Fibroblast of the aortic adventitia (primary cell): Measurements from ENCODE around the gene SMC1A. TPM values are rescaled to one million over a fixed set of nuclear protein-coding genes. Genes with fewer than 3 reads are reported as not detected.
"Not testable (repeated sequence)": the region's sequence is repeated elsewhere in the genome, so short reads cannot be mapped to it uniquely, and the experiment has no call there.

ENCODE experiments used
- DNase-seq: peaks from one replicate; pipeline ENCODE4 v3.0.0-alpha.2; 2010; ENCODE audit warnings: low read depth
- H3K4me3 ChIP-seq: 2 replicates; pipeline ENCODE4 v1.5.1; 2011; ENCODE audit warnings: low read depth, mild to moderate bottlenecking, control low read depth, low read length, moderate library complexity
- total RNA-seq: library from RNA; depleted of rRNA; stranded (reverse); fragments of >200 nt; gene quantifications from 2 replicates; pipeline ENCODE4 v1.2.3, GENCODE V29; 2012; ENCODE audit warnings: low replicate concordance
- TF ChIP-seq, protein P1 (sequence below): IDR thresholded peaks from 2 replicates; pipeline ENCODE4 v1.5.1; 2011; ENCODE audit warnings: mild to moderate bottlenecking, low read length, control low read depth, inconsistent platforms; ENCODE audit not compliant: insufficient read depth

The SMC1A gene
- total RNA-seq, 1 donor = 40.0 TPM

- no peak overlapping the region for H3K4me3 ChIP-seq
- no peak for DNase-seq
- TF ChIP-seq, protein P1, sequence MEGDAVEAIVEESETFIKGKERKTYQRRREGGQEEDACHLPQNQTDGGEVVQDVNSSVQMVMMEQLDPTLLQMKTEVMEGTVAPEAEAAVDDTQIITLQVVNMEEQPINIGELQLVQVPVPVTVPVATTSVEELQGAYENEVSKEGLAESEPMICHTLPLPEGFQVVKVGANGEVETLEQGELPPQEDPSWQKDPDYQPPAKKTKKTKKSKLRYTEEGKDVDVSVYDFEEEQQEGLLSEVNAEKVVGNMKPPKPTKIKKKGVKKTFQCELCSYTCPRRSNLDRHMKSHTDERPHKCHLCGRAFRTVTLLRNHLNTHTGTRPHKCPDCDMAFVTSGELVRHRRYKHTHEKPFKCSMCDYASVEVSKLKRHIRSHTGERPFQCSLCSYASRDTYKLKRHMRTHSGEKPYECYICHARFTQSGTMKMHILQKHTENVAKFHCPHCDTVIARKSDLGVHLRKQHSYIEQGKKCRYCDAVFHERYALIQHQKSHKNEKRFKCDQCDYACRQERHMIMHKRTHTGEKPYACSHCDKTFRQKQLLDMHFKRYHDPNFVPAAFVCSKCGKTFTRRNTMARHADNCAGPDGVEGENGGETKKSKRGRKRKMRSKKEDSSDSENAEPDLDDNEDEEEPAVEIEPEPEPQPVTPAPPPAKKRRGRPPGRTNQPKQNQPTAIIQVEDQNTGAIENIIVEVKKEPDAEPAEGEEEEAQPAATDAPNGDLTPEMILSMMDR = no peak
These were observed 45.6 kb downstream of the SMC1A start for GRCh38 chrX:53376888-53377287.

DNA sequence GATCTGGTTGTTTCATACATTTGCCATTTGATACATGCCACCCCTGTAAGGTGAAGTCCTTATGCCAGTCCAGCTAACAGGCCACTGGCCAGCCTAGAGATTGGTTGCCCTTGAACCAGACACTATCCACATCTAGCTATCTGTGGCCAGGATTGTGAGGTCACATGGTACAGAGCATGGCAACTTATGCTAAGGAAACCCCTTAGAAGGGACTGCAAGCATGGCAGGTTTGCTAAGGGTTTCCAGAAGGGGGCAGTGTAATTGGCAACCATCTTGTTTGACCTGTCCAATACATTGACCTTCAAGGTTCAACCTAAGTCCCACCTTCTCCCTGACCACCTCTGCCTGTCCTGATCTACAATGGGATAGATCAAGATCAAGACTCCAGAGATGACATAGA is 47.5 kb downstream of the SMC1A start:
- no peak overlapping the region for H3K4me3 ChIP-seq
- TF ChIP-seq, protein P1 = no peak
- no peak for DNase-seq

GRCh38 chrX:53374222-53374820 is 48.1 kb downstream of the SMC1A start:
- peak; percentile 22 for DNase-seq
- H3K4me3 ChIP-seq = no peak overlapping the region
- TF ChIP-seq, protein P1 = no peak

DNA sequence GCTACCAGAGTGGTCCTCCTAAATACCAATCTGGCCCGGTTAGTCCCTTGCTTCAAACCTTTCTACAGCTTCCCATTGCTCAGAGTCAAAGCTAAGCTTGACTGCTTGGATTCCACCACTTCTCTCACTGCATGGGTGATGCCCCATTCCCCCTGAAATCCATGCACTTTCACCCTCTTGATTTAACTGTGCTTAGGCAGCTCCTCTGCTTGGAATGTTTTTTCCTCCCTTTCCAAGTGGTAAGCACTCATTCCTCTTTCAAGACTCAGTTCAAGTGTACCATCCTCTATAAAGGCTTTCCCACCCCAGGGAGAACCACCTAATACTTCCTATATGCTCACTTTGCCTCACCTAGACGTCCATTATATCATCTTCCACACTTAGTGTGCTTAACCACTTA is 49.1 kb downstream of the SMC1A start:
- no peak overlapping the region for H3K4me3 ChIP-seq
- DNase-seq = no peak
- TF ChIP-seq, protein P1 = no peak

DNA sequence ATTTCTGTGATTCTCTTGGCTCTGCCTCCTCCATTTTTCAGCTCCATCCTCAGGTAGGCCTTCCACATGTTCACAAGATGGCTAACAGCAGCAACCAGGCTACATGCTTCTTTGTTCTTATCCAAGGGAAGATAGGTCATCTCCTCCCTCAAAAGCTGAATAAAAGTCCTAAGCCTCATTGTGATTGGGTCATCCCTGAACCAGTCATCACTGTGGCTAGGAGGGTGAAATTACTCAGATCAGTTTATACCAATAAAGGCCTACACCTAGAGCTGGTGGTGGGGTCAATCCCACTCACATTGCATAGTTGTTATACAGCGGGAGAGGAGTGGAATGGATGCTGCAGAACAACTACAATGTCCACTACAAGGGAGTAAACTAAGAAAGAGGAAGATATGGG is 56.0 kb downstream of the SMC1A start:
- not testable (repeated sequence) for DNase-seq, H3K4me3 ChIP-seq

- no peak overlapping the region for H3K4me3 ChIP-seq
- TF ChIP-seq, protein P1 = no peak
- DNase-seq = no peak
These were observed 60.0 kb downstream of the SMC1A start for GRCh38 chrX:53362449-53362848.

DNA sequence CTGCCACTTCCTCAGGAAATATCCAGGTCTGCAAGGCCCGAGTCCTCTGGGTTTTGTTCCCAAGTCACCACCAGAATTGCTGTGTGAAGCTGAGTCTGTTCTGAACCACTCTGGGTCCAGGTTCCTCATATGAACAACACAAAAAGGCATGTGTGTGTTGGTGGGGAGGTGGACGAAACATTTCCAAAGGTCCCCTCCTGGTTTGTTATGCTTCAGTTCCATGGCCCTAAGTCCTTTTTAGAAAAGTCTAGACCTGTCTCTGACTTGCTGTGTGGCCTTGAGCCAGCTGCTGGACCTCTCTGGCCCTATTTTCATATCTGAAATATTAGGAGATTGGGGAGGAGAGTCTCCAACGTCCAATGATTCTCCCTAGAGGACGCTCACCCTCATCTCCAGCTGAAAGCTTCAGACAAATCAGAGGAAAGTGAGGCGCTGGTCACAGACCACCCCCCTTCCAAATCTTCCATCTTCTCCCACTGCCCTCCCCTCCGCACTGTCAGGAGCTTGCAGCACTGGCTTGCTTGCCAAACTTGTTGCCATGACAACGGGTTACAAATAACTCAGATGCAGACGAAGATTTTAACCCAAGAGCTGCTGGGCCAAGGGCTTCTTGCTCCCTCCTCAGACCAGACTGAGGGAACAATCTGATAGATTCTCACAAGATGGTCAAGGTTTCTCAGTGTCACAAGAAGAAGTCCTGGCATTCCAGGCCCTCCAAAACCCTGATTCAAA is 64.5 kb downstream of the SMC1A start:
- no peak overlapping the region for H3K4me3 ChIP-seq
- TF ChIP-seq, protein P1 = no peak
- peak; percentile 49 for DNase-seq
